Stimulated activated CD4-positive, alpha-beta T cell treated with anti-CD3 and anti-CD28 coated beads, Interleukin-1b, Interleukin-23, amount 100 ng/mL, for 24 hours (primary cell): ENCODE results near the gene AASS.
"Not testable (repeated sequence)": the region's sequence is repeated elsewhere in the genome, so short reads cannot be mapped to it uniquely, and the experiment has no call there.

ENCODE experiments used
- DNase-seq, 4 experiments: peaks; one replicate each; pipeline ENCODE4 v3.0.0-alpha.2; 2020; ENCODE audit warnings: low read depth in 4 of 4, low spot score in 1 of 4

Gene AASS

DNA sequence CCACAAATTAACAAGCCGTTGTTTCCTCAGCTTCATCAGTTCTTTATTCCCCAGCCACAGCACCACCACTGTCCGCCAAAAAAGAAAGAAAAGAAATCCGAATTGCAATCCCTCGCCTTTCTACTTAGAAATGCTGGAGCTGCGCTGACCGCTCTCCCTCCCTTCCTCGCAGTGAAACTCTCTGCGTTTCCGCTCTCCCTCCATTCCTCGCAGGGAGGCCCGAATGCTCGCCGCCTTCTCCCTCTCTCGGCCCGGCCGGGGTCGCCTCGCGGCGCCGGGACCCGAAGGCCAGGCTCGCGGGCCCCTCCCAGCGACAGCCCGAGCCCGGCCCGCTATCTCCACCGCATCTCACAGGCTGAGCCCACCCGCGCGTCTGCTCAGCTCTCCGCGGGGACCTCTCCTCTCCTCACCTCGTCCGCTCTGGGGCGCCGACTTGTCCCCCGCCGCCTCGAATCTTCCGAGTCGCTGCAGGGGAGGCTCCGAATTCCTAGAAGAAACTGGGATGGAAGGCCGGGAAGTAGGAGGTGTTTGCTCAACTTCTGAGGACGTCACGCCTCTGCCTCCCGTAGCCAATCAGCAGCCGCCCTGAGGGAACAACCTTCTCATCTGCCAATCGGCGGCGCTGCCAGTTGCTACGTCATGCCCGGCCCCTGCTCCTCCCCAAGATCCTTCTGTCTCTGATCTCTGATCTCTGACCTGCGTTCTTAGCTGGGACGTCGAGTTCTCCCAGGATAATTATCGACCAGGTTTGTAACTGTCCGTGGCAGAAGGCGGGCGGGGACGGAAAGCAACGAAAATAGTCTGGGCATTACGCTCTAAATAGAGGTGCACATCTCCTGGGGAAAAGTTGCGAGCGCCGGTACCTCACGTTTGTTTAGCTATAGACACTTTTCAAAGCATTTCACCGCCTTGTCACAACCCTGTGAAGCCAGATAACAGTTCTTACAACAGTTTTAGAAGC lies at the start of gene AASS:
Gene AASS (minus strand): TSS at position 499 of the 961 bp plus-strand sequence. CDS start 10,523 bp downstream, outside the sequence.
- peak; percentile 23 to 72 (median 60) for DNase-seq

DNA sequence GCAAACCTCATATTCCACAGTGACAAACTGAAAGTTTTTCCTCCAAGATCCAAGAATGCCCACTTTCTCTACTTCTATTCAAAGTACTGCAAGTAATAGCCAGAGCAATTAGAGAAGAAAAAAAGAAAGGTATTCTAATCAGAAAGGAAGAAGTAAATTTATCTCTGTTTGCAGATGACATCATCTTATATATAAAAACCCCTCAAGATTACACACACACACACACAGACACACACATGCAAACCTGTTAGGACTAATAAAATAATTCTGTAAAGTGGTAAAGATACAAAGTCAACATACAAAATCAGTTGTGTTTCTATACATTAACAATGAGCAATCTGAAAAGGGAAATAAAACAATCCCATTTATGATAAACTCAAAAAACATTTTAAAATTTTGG lies 44.7 kb upstream of the AASS start:
- DNase-seq = no peak

DNA sequence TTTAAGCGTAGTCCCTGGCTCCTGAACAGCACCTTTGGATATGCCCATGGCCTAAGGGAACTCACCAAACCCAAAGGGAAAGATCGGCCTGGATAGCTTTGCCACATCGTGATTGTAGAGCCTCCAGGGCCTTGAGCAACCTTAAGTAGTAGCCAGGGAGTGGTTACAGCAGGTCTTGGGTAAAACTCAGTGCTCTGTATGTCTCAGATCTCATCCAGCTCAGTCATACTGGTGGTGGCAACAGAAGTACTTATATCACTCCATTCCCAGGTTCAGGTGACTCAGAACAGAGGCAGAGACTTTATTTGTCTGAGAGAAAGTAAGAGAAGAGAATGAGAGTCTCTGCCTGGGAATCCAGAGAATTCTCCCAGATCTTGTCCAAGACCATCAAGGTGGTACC lies 39.1 kb upstream of the AASS start:
- no peak for DNase-seq

- no peak for DNase-seq
Measured at GRCh38 chr7:122182081-122182480, 38.0 kb upstream of the AASS start.

- DNase-seq = not testable (repeated sequence)
Measured at GRCh38 chr7:122172144-122172543, 28.1 kb upstream of the AASS start.

DNA sequence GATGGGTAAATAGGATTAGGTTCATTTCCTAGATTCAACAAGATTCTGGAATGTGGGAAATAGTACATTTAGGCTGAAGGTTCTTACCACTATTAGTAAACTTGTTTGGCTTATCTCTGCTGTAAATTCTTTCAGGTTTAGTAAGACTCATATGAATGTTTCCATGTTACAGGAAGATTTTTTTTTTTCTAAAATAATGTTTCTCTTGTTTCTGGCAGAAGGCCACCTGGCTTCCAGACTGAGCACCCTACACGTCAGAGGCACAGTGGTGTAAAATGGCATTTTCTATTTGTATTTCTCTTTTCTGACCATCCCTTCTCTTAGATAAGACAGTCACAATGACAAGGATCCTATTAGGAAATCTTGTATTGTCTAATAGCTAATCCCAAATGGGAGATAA lies 22.7 kb upstream of the AASS start:
- DNase-seq = no peak

- DNase-seq = no peak
Measured at GRCh38 chr7:122166275-122166674, 22.2 kb upstream of the AASS start.

GRCh38 chr7:122161628-122162027 lies 17.6 kb upstream of the AASS start:
- DNase-seq = no peak

DNA sequence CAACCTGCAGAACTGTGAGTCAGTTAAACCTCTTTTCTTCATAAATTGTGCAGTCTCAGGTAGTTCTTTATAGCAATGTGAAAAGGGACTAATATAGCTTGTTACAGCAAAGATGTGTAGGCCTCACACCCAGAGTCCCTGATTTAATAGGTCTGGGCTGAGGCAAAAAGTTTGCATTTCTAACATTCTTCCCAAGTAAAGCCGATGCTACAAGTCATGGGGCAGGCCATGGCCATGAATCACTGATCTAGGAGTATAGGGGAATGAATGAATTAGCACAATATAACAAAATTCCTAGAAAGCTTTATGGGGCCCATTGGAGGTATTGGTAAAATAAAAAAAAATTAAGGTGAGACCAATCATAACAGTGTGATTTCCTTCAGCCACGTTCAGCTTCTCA lies 11.5 kb upstream of the AASS start:
- no peak for DNase-seq

DNA sequence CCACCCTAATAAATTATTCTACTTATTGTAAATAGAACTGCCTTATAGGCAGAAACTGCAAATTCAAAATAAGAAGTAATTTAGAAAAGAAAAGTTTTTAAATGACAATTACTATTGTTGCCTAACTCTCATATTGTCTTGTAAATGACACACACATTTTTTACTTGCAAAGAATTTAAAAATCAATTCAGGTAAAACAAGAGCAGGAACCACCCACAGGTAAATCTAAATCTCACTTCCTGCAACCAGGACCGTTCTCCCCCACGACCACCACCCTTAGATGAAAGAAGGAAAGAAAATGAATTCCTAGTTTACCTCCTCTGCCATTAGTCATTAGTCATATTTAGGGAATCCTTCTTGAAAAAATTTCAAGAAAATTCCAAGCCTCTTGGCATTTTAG lies 4.8 kb upstream of the AASS start:
- DNase-seq = no peak

DNA sequence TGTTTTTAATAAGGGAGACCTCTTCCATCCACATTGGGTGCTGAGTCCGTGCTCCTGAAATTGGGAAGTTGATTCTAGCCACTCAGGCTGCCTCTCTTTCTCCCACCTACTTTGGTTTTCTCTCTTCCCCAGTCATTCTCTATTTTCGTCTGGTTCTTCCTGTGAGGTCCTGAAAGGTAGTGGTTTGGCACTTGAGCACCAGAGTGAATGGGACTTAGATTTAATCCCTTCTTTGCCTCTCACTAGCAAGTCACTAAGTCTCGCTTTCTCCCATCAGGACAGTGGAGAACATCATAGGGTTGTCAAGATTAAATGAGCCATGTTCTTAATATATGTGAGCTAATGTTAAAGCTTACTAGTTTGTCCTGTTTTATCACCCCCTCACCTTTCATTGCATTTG lies 4.0 kb upstream of the AASS start:
- no peak for DNase-seq

GRCh38 chr7:122145937-122146645 lies 2.0 kb upstream of the AASS start:
- no peak for DNase-seq

- no peak for DNase-seq
Measured at GRCh38 chr7:122143376-122143750, 686 bp downstream of the AASS start.

GRCh38 chr7:122140918-122141317 lies 3.1 kb downstream of the AASS start:
- DNase-seq = no peak

DNA sequence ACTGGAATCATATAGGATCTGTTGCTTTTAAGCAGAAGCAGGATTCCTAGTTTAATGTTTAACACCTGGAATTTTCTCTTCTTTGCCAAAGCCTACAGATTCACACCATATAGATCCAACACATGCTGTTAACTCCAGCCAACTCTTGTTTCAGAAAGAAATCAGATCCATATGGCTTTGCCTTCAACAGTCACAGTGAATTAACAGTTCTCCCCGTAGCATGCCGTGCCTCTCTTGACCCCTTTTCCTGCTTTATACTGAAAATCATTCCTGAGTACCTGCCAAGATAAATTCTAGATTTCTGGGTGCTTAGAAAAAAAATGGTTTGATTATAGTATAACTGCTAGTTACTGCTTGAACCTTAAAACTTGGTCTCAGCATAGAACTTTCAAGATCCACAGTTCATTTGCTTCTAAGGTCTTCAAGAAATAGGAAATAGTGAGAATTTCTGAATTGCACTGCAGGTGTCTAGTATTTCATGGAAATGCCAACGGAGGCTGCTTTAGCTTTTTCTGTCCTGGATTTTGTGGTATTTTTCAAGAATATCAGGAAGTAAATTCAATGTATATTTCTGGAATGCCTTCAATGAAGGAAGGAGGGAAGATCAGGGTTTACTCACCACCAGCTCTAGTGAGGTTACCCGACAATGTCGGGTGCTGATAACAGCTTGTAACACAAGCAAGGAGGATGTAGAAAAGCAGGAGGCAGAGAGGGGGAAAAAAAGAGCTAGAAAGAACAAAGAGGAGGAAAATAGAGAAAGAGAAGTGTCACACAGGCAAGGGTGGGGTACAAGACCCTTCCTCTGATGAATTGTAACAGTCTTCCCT lies 6.6 kb downstream of the AASS start:
- DNase-seq = no peak

GRCh38 chr7:122136639-122137245 lies 7.3 kb downstream of the AASS start:
- no peak for DNase-seq

- no peak for DNase-seq
Measured at GRCh38 chr7:122136078-122136477, 8.0 kb downstream of the AASS start.

DNA sequence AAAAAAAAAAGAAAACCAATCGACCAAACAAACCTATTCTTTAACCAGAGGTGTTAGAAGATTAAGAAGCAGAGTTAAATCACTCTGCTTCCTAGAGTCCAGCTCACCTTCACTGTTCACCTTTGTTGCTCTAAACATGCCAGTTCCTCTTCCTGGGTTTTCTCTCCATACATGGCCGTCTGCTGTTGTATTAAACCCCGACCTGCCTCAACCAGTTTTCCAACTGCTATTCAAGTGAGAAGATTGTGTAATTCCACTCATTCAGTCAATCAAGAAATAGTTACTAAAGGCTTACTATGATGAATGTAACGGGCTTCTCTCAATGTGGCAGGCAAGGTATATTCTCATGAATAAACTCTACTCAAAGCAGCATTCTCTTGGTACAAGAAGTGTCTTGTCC lies 8.8 kb downstream of the AASS start:
- DNase-seq = no peak

GRCh38 chr7:122134793-122135192 lies 9.3 kb downstream of the AASS start:
- not testable (repeated sequence) for DNase-seq

DNA sequence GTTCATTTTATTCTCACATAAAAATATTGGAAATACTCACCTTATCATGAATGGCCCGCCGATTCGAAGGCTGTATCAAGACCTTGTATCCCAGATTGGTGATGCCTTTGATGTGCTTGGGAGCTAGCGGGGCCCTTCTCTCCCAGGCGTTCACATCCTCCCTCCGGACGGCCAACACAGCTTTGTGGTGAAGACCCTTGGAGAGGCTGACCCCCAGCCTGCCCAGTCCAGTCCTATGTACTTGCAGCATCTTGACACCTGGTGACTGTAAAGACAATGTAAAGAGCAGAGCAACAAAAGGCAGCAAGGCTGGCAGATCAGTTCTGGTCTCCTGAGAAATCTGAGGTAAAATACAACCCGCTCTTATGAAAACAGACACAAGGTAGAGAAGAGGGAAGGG lies 10.6 kb downstream of the AASS start:
- no peak for DNase-seq

DNA sequence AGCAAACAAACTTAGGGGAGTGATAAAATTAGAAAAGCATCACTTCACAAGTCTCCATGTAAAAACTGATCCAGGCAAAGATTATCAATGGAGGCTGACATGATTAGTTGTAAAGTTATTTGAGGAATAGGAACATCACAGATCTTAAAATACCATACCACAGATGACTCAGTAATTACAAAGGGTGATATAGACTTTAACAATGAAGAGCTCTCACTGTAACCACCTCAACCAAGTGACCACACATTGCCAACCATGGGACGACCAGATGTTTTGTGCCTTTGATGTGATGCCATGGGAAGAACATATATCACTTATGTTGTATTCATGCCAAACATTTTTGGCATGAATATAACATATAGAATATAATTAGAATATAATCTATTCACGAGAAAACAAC lies 11.7 kb downstream of the AASS start:
- DNase-seq = no peak
